IPS-20b (cell line): ENCODE measurements around the gene SEMA3B.
A peak's percentile ranks its signal among the peaks of the same experiment; 100 is the strongest.

Source experiments
- H3K27ac ChIP-seq: one replicate; pipeline ENCODE4 v1.5.1; 2013; ENCODE audit warnings: low read length
- H3K27me3 ChIP-seq: 2 replicates; pipeline ENCODE4 v1.6.1; 2013; ENCODE audit warnings: mild to moderate bottlenecking, low read length, inconsistent platforms; ENCODE audit not compliant: insufficient read depth
- H3K36me3 ChIP-seq: 2 replicates; pipeline ENCODE4 v1.6.1; 2013; ENCODE audit warnings: low read depth, mild to moderate bottlenecking, inconsistent platforms, low read length, moderate library complexity; ENCODE audit not compliant: insufficient read depth
- H3K4me1 ChIP-seq: 2 replicates; pipeline ENCODE4 v1.6.1; 2013; ENCODE audit warnings: mild to moderate bottlenecking, control low read depth, inconsistent platforms, low read length, moderate library complexity; ENCODE audit not compliant: insufficient read depth
- H3K4me3 ChIP-seq: 2 replicates; pipeline ENCODE4 v1.5.1; 2013; ENCODE audit warnings: mild to moderate bottlenecking, low read length, inconsistent platforms
- H3K9ac ChIP-seq: 2 replicates; pipeline ENCODE4 v1.6.1; 2013; ENCODE audit warnings: low read depth, mild to moderate bottlenecking, inconsistent platforms, low read length, moderate library complexity
- H3K9me3 ChIP-seq: 2 replicates; pipeline ENCODE4 v1.6.1; 2013; ENCODE audit warnings: mild to moderate bottlenecking, low read depth, low read length, inconsistent platforms; ENCODE audit not compliant: insufficient read depth

SEMA3B gene

DNA sequence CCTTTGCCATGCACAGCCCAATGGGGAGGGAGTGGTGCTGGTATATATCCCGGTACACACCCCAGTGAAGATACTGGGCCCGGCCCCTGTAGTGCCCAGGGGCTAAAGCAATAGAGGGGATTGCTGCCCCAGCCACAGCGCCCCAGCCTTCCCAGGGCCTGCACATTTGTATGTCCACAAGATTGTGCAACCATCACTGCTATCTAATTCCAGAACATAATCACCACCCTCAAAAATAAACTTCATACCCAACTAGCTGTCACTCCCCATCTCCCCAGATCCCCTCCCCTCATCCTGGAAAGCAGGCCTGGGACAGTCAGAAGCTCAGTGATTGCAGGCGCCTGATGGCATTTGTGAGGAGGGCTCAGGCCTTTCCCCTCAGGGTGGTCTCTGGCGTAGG lies 19.5 kb upstream of the SEMA3B start:
- Histone ChIP-seq H3K27me3 (no peaks in the 10 kb centered on the region), H3K9me3 (no peaks in the 10 kb centered on the region), H3K36me3 (peaks cover 30% of the 10 kb centered on the region), H3K27ac (no peak overlapping the region), H3K4me3 (no peak overlapping the region), H3K4me1 (peaks cover 20% of the 10 kb centered on the region), H3K9ac (no peak overlapping the region; the same call in 1 of the 2 replicates)

DNA sequence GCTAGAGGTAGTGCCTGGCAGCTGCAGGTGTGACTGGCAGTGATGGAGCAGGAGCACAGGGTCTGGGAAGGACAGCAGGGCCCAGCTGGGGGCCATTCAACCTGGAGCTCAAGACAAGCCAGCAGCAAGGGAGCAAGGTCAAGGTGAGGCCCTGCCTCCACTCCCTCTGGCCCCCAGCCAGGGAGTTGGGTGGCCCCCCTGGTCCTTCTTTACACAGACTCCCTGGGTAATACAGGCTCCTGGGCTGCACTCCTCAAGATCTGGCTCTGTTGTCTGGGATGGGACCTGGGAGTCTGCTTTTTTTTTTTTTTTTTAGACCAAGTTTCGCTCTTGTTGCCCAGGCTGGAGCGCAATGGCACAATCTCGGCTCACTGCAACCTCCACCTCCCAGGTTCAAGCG lies 18.4 kb upstream of the SEMA3B start:
- Histone ChIP-seq H3K4me3 (no peak overlapping the region), H3K27ac (no peak overlapping the region), H3K27me3 (no peaks in the 10 kb centered on the region), H3K4me1 (peaks cover 20% of the 10 kb centered on the region), H3K9me3 (no peaks in the 10 kb centered on the region), H3K36me3 (peaks cover 33% of the 10 kb centered on the region), H3K9ac (no peak overlapping the region)

DNA sequence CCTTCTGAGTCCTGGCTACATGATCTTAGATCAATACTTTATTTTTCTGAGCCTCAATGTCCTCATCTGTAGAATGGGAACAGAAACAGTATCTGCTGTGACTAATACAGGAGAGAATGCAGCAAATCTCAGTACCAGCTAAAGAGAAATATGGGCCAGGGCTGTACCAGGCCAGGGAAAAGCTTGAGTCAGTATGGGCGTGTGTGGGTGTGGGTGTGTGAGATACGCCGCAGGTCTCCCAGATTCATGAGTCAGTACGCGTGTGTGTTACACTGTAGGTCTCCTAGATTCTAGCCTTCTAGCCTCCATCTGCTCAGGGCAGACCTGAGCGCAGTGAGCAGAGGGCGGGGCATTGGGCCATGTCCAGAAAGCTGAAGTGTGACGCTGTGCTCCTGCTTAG lies 17.7 kb upstream of the SEMA3B start:
- peaks cover 16% of the 10 kb centered on the region for H3K4me1 ChIP-seq
- peaks cover 36% of the 10 kb centered on the region for H3K36me3 ChIP-seq
- H3K4me3 ChIP-seq = no peak overlapping the region
- H3K27me3 ChIP-seq = no peaks in the 10 kb centered on the region
- no peak overlapping the region for H3K27ac ChIP-seq
- H3K9me3 ChIP-seq = no peaks in the 10 kb centered on the region
- no peak overlapping the region for H3K9ac ChIP-seq

DNA sequence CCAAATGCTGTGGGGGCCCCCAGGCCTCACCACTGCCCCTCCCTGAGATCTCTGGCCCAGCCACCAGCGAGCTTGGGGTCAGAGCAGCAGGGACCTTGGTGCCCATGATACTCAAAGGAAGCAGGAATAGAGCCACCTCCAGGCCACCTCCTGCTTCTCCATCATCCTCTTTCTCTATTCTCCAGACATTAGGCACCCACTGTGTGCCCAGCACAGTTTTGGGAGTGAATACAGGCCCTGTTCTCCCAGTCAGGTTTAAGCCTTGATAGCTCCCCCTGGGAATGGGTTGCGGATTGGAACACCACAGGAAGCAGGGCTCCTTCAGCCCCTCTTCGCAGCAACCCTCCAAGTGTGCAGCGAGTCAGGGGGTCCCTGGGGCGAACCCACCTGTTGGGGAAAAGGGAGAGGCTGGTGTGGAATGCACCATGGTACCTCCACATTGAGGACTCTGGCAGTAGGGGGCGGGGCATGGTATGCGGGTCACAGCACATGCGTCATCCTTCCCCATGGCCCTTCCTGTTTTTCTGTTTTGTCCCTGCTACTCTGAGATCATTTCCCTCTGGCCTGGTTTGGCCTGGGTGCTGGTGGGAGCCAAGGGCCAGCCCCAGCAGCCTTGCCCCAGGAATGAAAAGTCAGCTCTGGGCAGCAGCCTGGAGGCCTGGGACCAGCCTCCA lies 14.2 kb upstream of the SEMA3B start:
- peaks cover 6% of the 10 kb centered on the region for H3K4me1 ChIP-seq
- no peaks in the 10 kb centered on the region for H3K9me3 ChIP-seq
- H3K4me3 ChIP-seq = no peak overlapping the region
- peaks cover 57% of the 10 kb centered on the region for H3K36me3 ChIP-seq
- no peaks in the 10 kb centered on the region for H3K27me3 ChIP-seq
- no peak overlapping the region for H3K27ac ChIP-seq
- H3K9ac ChIP-seq = no peak overlapping the region

DNA sequence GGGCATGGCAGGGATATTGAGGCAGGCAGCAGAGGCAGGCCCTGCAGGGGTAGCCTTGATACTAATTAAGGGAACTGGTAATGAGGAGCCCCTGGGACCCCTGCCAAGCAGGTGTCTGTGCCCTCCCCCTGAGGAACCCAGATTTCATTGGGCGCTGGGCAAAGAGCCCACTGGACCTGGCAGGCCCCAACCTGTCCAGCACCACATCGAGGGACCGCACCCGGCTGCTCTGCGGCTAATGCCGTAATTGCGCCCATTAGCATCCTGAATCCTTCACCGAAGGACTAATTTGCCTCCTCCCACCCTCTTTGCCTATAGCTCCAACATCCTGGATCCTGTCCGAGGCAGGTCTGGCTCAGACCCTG lies 13.7 kb upstream of the SEMA3B start:
- Histone ChIP-seq H3K9me3 (no peaks in the 10 kb centered on the region), H3K9ac (no peak overlapping the region), H3K36me3 (peaks cover 57% of the 10 kb centered on the region), H3K27ac (no peak overlapping the region), H3K27me3 (no peaks in the 10 kb centered on the region), H3K4me1 (peaks cover 6% of the 10 kb centered on the region), H3K4me3 (no peak overlapping the region)

DNA sequence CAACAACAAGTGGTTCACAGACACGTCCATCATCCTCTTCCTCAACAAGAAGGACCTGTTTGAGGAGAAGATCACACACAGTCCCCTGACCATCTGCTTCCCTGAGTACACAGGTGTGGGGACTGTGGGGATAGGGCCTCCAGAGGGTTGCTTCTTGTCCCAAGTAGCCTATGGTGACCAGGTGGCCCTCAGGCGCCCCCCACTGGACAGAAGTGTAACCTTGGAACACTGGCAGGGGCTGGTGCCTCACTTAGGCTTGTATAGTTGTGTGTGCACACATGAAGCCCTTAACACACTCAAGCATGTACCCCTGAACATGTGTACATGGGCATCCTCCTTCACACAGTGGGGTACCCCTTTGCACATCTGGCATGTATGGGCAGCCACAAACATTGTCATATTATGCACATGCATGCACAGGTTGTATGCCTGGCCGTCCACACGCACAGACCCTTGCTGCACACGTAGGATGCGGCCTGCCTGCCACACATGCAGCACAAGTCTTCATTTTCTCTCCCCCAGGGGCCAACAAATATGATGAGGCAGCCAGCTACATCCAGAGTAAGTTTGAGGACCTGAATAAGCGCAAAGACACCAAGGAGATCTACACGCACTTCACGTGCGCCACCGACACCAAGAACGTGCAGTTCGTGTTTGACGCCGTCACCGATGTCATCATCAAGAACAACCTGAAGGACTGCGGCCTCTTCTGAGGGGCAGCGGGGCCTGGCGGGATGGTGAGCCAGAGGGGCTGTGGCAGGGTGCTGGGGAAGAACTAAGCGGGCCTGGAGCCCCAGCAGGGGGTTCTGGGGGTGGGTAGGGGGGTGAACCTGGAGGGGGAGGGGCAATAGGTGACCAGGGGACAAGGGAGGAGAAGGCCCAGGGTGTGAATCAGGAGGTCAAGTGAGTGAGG lies 11.7 kb upstream of the SEMA3B start:
- Histone ChIP-seq H3K4me1 (peaks cover 19% of the 10 kb centered on the region), H3K9me3 (no peaks in the 10 kb centered on the region), H3K36me3 (peaks cover 52% of the 10 kb centered on the region), H3K9ac (no peak overlapping the region), H3K27me3 (no peaks in the 10 kb centered on the region), H3K27ac (no peak overlapping the region), H3K4me3 (no peak overlapping the region)

DNA sequence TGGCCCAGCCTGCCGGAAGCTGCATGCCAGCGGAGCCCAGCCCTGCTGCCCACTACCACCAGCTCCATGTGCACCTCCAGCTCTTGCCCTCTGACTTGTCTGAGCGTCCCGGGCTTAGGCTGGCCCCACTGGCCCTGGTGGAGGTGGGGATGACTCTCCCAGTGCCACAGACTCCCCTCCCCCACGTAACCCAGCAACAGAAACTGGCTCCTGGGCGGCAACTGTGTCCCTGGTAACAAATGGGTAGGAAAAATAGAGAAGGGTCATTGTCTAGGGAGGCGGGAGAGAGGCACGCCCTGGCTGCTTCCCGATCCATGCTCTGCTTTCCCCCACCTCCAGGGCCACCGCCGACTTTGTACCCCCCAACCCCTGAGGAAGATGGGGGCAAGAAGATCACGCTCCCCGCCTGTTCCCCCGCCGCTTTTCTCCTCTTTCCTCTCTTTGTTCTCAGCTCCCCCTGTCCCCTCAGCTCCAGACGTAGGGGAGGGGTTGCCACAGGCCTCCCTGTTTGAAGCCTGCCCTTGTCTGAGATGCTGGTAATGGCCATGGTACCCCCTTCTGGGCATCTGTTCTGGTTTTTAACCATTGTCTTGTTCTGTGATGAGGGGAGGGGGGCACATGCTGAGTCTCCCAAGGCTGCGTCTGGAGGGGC lies 10.8 kb upstream of the SEMA3B start:
- peak overlapping the region; percentile 21; the same call in 1 of the 2 replicates for H3K9ac ChIP-seq
- H3K4me3 ChIP-seq = no peak overlapping the region
- H3K4me1 ChIP-seq = peaks cover 19% of the 10 kb centered on the region
- no peak overlapping the region for H3K27ac ChIP-seq
- H3K36me3 ChIP-seq = peaks cover 43% of the 10 kb centered on the region
- no peaks in the 10 kb centered on the region for H3K9me3 ChIP-seq
- no peaks in the 10 kb centered on the region for H3K27me3 ChIP-seq

DNA sequence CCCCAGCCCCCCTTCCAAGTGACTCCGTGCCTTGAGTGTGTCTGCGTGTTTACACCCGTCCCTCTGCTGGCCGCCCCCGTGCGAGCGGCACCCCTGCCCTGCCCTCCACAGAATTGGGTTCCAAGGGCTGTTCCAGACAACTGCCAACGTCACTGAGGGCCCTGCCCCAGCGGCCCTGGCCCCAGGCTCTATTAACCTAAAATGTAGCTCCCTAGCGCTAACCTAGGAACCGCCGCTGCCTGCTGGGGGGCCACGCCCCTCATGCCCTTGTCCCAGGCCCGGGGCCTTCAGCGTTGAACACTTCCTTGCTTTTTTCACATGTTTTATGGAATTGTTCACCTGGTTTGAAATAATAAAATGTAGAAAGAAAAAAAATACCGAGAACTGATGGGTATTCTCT lies 10.0 kb upstream of the SEMA3B start:
- no peaks in the 10 kb centered on the region for H3K9me3 ChIP-seq
- no peak overlapping the region for H3K9ac ChIP-seq
- H3K4me3 ChIP-seq = no peak overlapping the region
- peaks cover 19% of the 10 kb centered on the region for H3K4me1 ChIP-seq
- H3K36me3 ChIP-seq = peaks cover 37% of the 10 kb centered on the region
- H3K27me3 ChIP-seq = no peaks in the 10 kb centered on the region
- H3K27ac ChIP-seq = no peak overlapping the region

DNA sequence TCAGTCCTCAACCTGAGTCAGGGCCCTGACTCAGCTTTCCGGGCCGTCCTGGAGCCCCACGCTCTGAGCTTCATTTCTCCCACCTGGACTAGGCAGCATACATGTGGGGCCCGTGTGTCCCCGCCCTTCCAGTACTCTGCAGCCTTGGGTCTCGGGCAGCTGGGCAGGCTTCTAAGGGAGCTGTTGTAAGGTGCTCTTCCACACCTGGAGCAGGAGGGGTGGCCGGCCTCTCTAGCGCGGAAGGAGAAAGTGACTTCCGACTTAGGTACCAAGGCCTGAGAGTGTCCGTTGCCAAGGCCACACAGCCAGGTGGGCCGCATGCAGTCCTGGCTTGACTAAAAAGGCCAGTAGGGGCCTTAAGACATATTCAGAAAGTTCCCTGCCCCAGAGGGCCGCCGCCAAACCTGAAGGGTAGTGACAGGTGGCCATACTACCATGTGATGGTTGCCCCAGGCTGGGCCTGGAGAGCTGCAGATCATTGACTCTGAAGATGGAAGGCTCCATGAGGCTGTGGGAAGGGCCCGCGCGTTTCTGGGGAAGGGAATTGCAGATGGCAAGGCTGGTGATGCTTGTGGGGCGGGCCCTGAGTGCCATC lies 9.4 kb upstream of the SEMA3B start:
- peaks cover 21% of the 10 kb centered on the region for H3K4me1 ChIP-seq
- H3K9me3 ChIP-seq = no peaks in the 10 kb centered on the region
- peaks cover 32% of the 10 kb centered on the region for H3K36me3 ChIP-seq
- H3K27ac ChIP-seq = no peak overlapping the region
- no peaks in the 10 kb centered on the region for H3K27me3 ChIP-seq
- H3K9ac ChIP-seq = peak overlapping the region; percentile 46; the same call in 1 of the 2 replicates
- no peak overlapping the region for H3K4me3 ChIP-seq

DNA sequence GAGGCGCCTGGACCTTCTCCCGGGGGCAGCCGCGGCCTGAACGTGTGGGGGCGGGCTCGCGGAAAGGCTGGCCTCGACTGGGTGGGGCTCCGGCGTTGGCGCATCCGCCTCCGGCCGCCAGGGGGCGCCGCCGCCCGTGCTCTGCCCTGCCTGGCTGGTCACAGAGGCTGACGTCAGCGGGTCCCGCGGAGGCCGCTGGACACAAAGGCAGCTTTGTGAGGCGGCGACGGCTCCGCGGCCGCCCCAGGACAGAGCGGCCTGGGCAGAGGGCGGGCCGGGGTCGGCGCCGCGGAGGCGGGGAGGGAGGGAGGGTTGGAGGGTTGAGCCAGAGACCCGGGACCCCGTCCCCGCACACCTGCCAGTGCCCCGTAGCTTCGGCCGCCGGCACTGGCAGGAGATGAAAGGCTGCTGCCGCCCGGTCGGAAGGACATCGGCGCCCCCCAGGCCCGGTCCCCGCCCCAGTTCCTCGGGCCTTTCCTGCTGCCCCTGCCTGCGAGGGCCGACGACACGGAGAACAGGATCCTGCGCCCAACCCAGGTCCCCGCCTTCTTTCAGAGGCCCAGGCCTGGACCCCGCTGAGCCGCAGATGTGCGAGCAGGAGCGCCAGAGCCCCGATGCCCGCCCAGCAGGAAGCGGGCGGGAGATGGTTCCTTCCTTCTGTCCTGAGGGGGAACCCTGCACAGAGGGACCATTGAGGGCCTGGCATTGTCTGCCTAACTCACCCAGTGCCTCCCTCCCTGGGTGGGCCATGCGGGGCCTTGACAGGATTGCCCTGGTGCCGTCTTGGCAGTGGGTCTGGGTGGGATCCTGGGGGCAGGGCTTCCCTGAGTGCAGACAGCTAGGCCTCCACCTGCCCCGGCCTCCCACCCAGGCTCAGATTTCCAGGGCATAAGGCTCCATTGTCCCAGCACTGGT lies 8.7 kb upstream of the SEMA3B start:
- peaks cover 30% of the 10 kb centered on the region for H3K36me3 ChIP-seq
- H3K9me3 ChIP-seq = no peaks in the 10 kb centered on the region
- peak overlapping the region; percentile 40 for H3K27ac ChIP-seq
- no peaks in the 10 kb centered on the region for H3K27me3 ChIP-seq
- H3K9ac ChIP-seq = peak overlapping the region; percentile 83
- H3K4me1 ChIP-seq = peaks cover 22% of the 10 kb centered on the region
- H3K4me3 ChIP-seq = peak overlapping the region; percentile 56; the same call in 1 of the 2 replicates
